ENCODE data around the gene COL6A1. TPM values are rescaled to one million over a fixed set of nuclear protein-coding genes. Genes with fewer than 3 reads are reported as not detected.
A peak's percentile ranks its signal among the peaks of the same experiment; 100 is the strongest.

The COL6A1 gene
- total RNA-seq, 1 experiment from 2014 or later: 193 TPM

DNA sequence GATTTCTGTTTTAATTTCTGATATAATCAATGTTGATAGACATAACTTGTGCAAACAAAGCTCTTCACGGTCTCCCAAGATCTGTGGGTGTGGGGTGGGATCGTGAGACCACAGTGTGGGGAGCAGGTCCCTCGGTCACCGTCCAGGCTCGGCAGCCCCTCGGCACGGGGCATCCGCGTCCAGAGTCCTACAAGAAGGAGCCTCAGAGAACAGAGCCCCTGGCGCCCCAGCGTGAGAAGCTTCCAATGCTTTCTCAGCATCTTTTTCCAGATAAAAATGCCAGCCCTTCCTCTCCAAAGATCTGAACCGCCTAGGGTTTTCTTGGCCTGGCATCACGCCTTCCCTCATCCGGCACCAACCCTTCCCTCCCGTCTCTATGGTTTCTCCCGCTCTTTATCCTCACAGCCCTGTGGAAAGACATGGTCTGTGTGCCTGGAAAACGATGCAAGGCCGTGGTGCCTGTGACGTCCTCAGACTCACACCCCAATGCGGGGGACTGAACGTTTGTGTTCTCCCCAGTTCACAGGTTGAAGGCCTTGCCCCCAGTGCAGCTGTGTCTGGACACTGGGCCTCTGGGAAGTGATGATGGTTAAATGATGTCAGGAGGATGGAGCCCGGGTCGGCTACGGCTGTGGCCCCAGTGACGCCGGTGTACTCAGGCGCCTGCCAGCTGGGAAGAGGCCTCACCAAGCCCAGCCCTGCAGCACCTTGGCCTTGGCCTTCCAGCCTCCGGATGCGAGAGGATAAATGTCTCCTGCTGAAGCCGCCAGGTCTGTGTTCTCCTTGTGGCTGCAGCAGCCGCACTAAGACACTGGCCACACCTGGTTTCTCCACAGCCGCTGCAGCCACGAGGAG lies 70.5 kb downstream of the COL6A1 start:
- H2BK120ac ChIP-seq (ENCODE audit: low read depth, low read length, poor library complexity, severe bottlenecking): no peak overlapping the region
- no peak overlapping the region for H4K91ac ChIP-seq (ENCODE audit: insufficient read length, low read depth, low read length)
- no peak overlapping the region for H3T11ph ChIP-seq (ENCODE audit: low read length)
- no peak overlapping the region for H3K56ac ChIP-seq (ENCODE audit: insufficient read length, low read depth, low read length)
- no peak overlapping the region for H3K27ac ChIP-seq (ENCODE audit: insufficient read length, low read depth, low read length)
- H3K9me3 ChIP-seq (ENCODE audit: control insufficient read depth, low read depth, low read length): no peaks in the 10 kb centered on the region
- no peak overlapping the region for H2BK12ac ChIP-seq (ENCODE audit: insufficient read length, low read depth, low read length)
- H4K20me1 ChIP-seq (ENCODE audit: control insufficient read depth, insufficient read depth, insufficient read length): no peaks in the 10 kb centered on the region
- peaks cover 0 to 5% of the 10 kb centered on the region in 2 experiments for H3K9me3 Mint-ChIP-seq
- H3K79me1 ChIP-seq (ENCODE audit: insufficient read depth, low read depth, low read length, poor library complexity, severe bottlenecking): no peaks in the 10 kb centered on the region
- H3K14ac ChIP-seq (ENCODE audit: insufficient read depth, low read length): no peak overlapping the region
- no CpG with 5 or more reads among the region's 33 CpGs for WGBS (ENCODE audit: extremely low coverage, insufficient read length, low lambda C conversion rate)
- H3K4me1 Mint-ChIP-seq: peaks cover 3 to 4% of the 10 kb centered on the region in 2 experiments
- H2BK5ac ChIP-seq (ENCODE audit: insufficient read length, low read length): no peak overlapping the region
- no peak overlapping the region for H4K5ac ChIP-seq (ENCODE audit: insufficient read length, low read depth, low read length)
- no peaks in the 10 kb centered on the region; the same call in 1 of the 2 replicates for H3K4me1 ChIP-seq (ENCODE audit: insufficient read depth, low read length)
- no peak overlapping the region; the same call in 1 of the 2 replicates for H2BK15ac ChIP-seq (ENCODE audit: low read depth, low read length)
- no peaks in the 10 kb centered on the region for H3K27me3 ChIP-seq (ENCODE audit: insufficient read depth, low read length)
- H3K36me3 Mint-ChIP-seq (ENCODE audit: insufficient read depth in 1 of 3, low read depth in 3 of 3): no peaks in the 10 kb centered on the region; a peak in 1 of 7 replicates
- H4K8ac ChIP-seq (replicated peaks; ENCODE audit: insufficient read length, low read depth, low read length): no peak overlapping the region
- H3K4me3 Mint-ChIP-seq: no peak overlapping the region
- peaks cover 6% of the 10 kb centered on the region; the same call in 1 of the 2 replicates for H3K27me3 Mint-ChIP-seq (ENCODE audit: low read depth)
- peak overlapping the region in 1 of 3 experiments; percentile 62; a peak in 2 of 7 replicates for H3K27ac Mint-ChIP-seq
- no peaks in the 10 kb centered on the region for H3K79me2 ChIP-seq (ENCODE audit: insufficient read depth, low read length)
- H2AK5ac ChIP-seq (ENCODE audit: insufficient read length, low read length): no peak overlapping the region
- TF ChIP-seq, protein P1, sequence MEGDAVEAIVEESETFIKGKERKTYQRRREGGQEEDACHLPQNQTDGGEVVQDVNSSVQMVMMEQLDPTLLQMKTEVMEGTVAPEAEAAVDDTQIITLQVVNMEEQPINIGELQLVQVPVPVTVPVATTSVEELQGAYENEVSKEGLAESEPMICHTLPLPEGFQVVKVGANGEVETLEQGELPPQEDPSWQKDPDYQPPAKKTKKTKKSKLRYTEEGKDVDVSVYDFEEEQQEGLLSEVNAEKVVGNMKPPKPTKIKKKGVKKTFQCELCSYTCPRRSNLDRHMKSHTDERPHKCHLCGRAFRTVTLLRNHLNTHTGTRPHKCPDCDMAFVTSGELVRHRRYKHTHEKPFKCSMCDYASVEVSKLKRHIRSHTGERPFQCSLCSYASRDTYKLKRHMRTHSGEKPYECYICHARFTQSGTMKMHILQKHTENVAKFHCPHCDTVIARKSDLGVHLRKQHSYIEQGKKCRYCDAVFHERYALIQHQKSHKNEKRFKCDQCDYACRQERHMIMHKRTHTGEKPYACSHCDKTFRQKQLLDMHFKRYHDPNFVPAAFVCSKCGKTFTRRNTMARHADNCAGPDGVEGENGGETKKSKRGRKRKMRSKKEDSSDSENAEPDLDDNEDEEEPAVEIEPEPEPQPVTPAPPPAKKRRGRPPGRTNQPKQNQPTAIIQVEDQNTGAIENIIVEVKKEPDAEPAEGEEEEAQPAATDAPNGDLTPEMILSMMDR (conservative IDR thresholded peaks at IDR 0.05): no peak
- no peak overlapping the region for H2BK20ac ChIP-seq (ENCODE audit: low read depth, low read length, poor library complexity, severe bottlenecking)
- no peak overlapping the region for H3K18ac ChIP-seq (ENCODE audit: insufficient read length, low read depth, low read length)
- no peak overlapping the region for H3K23ac ChIP-seq (ENCODE audit: insufficient read length, low read depth, low read length)
- DNase-seq: no peak
- no peak overlapping the region for H2AFZ ChIP-seq (ENCODE audit: low read length)
- H3K4ac ChIP-seq (ENCODE audit: low read depth, low read length): no peak overlapping the region
- no peak overlapping the region for H3K9ac ChIP-seq (ENCODE audit: extremely low read depth, insufficient read length, low read length)
- H3K23me2 ChIP-seq (ENCODE audit: insufficient read length, low read depth, low read length, poor library complexity, severe bottlenecking): no peaks in the 10 kb centered on the region
- H3K4me2 ChIP-seq (ENCODE audit: insufficient read depth, insufficient read length, low read length): no peak overlapping the region
